Hepatocyte (in vitro differentiated cells): ENCODE measurements around the gene LINGO3. TPM values are rescaled to one million over a fixed set of nuclear protein-coding genes. Genes with fewer than 3 reads are reported as not detected.

Experiments used
- DNase-seq: peaks from one replicate; pipeline ENCODE4 v3.0.0-alpha.2; 2016; ENCODE audit warnings: low spot score
- H2AFZ ChIP-seq: fragments of 200-600 bp; sonication (generic); 2 replicates; pipeline ENCODE4 v1.6.0; 2016; ENCODE audit warnings: antibody characterized with exemption, mild to moderate bottlenecking
- H3K27ac ChIP-seq: fragments of 200-600 bp; sonication (generic); 2 replicates; pipeline ENCODE4 v1.5.1; 2016; ENCODE audit warnings: mild to moderate bottlenecking
- H3K27me3 ChIP-seq: fragments of 200-600 bp; sonication (generic); 2 replicates; pipeline ENCODE4 v1.6.1; 2016
- H3K36me3 ChIP-seq: fragments of 200-600 bp; sonication (generic); replicated peaks from 2 replicates; pipeline ENCODE4 v1.5.1; 2016; ENCODE audit warnings: low read depth; ENCODE audit not compliant: insufficient read depth
- H3K4me1 ChIP-seq: fragments of 200-600 bp; sonication (generic); 2 replicates; pipeline ENCODE4 v1.5.1; 2016; ENCODE audit warnings: mild to moderate bottlenecking, moderate library complexity; ENCODE audit not compliant: insufficient read depth
- H3K4me2 ChIP-seq: fragments of 200-600 bp; sonication (generic); 2 replicates; pipeline ENCODE4 v1.6.0; 2016
- H3K4me3 ChIP-seq: fragments of 200-600 bp; sonication (generic); 2 replicates; pipeline ENCODE4 v1.5.1; 2016; ENCODE audit warnings: mild to moderate bottlenecking
- H3K79me2 ChIP-seq: fragments of 200-600 bp; sonication (generic); 2 replicates; pipeline ENCODE4 v1.6.0; 2017; ENCODE audit warnings: mild to moderate bottlenecking
- H3K9me2 ChIP-seq: fragments of 200-600 bp; sonication (generic); replicated peaks from 2 replicates; pipeline ENCODE4 v1.6.0; 2017; ENCODE audit warnings: mild to moderate bottlenecking; ENCODE audit not compliant: insufficient read depth
- H3K9me3 ChIP-seq: fragments of 200-600 bp; sonication (generic); 2 replicates; pipeline ENCODE4 v1.5.1; 2016; ENCODE audit warnings: low read depth, mild to moderate bottlenecking
- H4K20me1 ChIP-seq: fragments of 200-600 bp; sonication (generic); 2 replicates; pipeline ENCODE4 v1.6.0; 2016; ENCODE audit warnings: mild to moderate bottlenecking; ENCODE audit not compliant: insufficient read depth, poor library complexity, severe bottlenecking
- CTCF ChIP-seq: fragments of 200-600 bp; sonication (generic); IDR thresholded peaks from 2 replicates; pipeline ENCODE4 v1.5.1; 2016; ENCODE audit warnings: antibody characterized with exemption, mild to moderate bottlenecking; ENCODE audit not compliant: poor library complexity
- EZH2 ChIP-seq: fragments of 200-600 bp; sonication (generic); IDR thresholded peaks from 2 replicates; pipeline ENCODE4 v1.6.1; 2016; ENCODE audit warnings: antibody characterized with exemption, mild to moderate bottlenecking, borderline replicate concordance
- EZH2phosphoT487 ChIP-seq: fragments of 200-600 bp; sonication (generic); IDR thresholded peaks from one replicate; pipeline ENCODE4 v1.6.1; 2018; ENCODE audit warnings: antibody characterized with exemption, mild to moderate bottlenecking, low read depth, moderate library complexity; ENCODE audit not compliant: unreplicated experiment, severe bottlenecking
- WGBS: methylation state at CpG from one replicate; pipeline ENCODE4 v1.1.6; 2016; ENCODE audit warnings: low lambda C conversion rate; ENCODE audit errors: missing lambda C conversion rate; 5-methylcytosine and 5-hydroxymethylcytosine counted together
- polyA plus RNA-seq: library from polyadenylated mRNA; unstranded; fragments of >200 nt; fragmentation: Nextera tagmentation; extraction: Ambion mirVana; gene quantifications from 2 replicates; pipeline ENCODE4 v1.2.1, GENCODE V29; 2016
- total RNA-seq: library from RNA; depleted of rRNA; stranded (reverse); fragments of >200 nt; gene quantifications from 2 replicates; pipeline ENCODE4 v1.2.3, GENCODE V29; 2014

LINGO3 gene
- total and polyA plus RNA-seq, 2 experiments from 2014 or later: not detected

DNA sequence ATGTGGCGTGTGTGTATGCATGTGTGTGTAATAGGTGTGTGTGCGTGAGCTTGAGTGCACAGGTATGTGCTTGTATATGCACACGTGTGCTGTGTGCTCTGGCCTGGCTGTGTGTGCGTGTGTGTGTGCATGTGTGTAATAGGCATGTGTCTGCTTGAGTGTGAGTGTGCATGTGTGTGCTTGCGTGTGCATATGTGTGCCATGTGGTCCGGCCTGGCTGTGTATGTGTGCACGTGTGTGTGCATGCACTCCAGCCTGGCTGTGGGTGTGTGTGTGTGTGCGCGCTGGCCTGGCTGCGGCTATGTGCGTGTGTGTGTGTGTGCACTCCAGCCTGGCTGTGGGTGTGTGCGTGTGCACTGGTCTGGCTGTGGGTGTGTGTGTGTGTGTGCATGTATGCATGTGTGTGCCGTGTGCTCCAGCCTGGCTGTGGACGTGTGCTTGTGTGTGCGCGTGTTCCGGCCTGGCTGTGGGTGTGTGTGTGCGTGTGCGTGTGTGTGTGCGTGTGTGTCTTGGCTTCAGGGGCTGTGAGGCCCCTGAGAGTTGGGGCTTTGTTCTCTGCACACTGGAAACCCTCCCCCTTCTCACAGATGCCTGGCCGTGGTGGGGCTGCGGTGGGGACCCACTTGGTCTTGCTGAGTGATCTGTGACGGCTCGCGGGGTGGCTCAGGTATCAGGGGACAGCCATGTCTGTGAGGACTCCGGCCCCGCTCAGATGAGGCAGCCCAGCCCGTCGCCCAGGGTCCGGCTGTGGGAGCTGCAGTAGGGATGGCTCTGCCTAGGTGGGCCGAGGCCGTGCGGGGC is 28.8 kb upstream of the LINGO3 start:
- Histone ChIP-seq H3K27me3 (no peaks in the 10 kb centered on the region), H3K4me1 (peaks cover 24% of the 10 kb centered on the region), H3K9me2 (no peaks in the 10 kb centered on the region), H3K27ac (peak overlapping the region; percentile 74), H3K4me2 (no peak overlapping the region), H4K20me1 (no peaks in the 10 kb centered on the region), H3K36me3 (no peaks in the 10 kb centered on the region), H2AFZ (no peak overlapping the region), H3K4me3 (no peak overlapping the region), H3K79me2 (peaks cover 55% of the 10 kb centered on the region), H3K9me3 (no peaks in the 10 kb centered on the region)
- no peak for DNase-seq
- WGBS: 85% methylated on average over 33 of the region's 33 CpGs
- TF ChIP-seq CTCF: no peak
- TF ChIP-seq EZH2: no peak
- TF ChIP-seq EZH2phosphoT487: no peak

- peaks cover 33% of the 10 kb centered on the region for H3K4me1 ChIP-seq
- no peaks in the 10 kb centered on the region for H3K27me3 ChIP-seq
- 98% methylated on average over 3 of the region's 3 CpGs for WGBS
- peaks cover 61% of the 10 kb centered on the region for H3K79me2 ChIP-seq
- no peaks in the 10 kb centered on the region for H3K9me2 ChIP-seq
- no peak overlapping the region for H3K4me2 ChIP-seq
- H4K20me1 ChIP-seq: no peaks in the 10 kb centered on the region
- no peak overlapping the region for H3K27ac ChIP-seq
- no peaks in the 10 kb centered on the region for H3K36me3 ChIP-seq
- no peak overlapping the region for H3K4me3 ChIP-seq
- H3K9me3 ChIP-seq: no peaks in the 10 kb centered on the region
- DNase-seq: no peak
- TF ChIP-seq CTCF (no peak), EZH2 (no peak), EZH2phosphoT487 (no peak)
- no peak overlapping the region for H2AFZ ChIP-seq
These were observed 27.9 kb upstream of the LINGO3 start for GRCh38 chr19:2335848-2336247.

- WGBS: 99% methylated on average over 10 of the region's 26 CpGs
- H3K4me3 ChIP-seq: no peak overlapping the region
- H3K27ac ChIP-seq: no peak overlapping the region
- H3K4me2 ChIP-seq: no peak overlapping the region
- H3K79me2 ChIP-seq: peaks cover 63% of the 10 kb centered on the region
- H3K27me3 ChIP-seq: no peaks in the 10 kb centered on the region
- no peaks in the 10 kb centered on the region for H3K9me3 ChIP-seq
- no peak for TF ChIP-seq EZH2
- TF ChIP-seq CTCF: no peak
- no peak for TF ChIP-seq EZH2phosphoT487
- no peaks in the 10 kb centered on the region for H4K20me1 ChIP-seq
- H3K4me1 ChIP-seq: peaks cover 36% of the 10 kb centered on the region
- H3K9me2 ChIP-seq: no peaks in the 10 kb centered on the region
- no peaks in the 10 kb centered on the region for H3K36me3 ChIP-seq
- no peak overlapping the region for H2AFZ ChIP-seq
- DNase-seq: no peak
These were observed 27.3 kb upstream of the LINGO3 start for GRCh38 chr19:2334986-2335846.
